Panc1 (cell line): ENCODE data around the gene GPR141.

Experiments
- POLR2AphosphoS5 ChIP-seq: IDR thresholded peaks from 2 replicates; pipeline ENCODE4 v1.6.1; 2012; ENCODE audit warnings: mild to moderate bottlenecking, low read depth, low read length, moderate library complexity
- SIN3A ChIP-seq: IDR thresholded peaks from 2 replicates; pipeline ENCODE4 v1.6.1; 2012; ENCODE audit warnings: low read depth, mild to moderate bottlenecking, low read length, moderate library complexity, borderline replicate concordance; ENCODE audit not compliant: insufficient read depth
- TCF7L2 ChIP-seq: IDR thresholded peaks from 2 replicates; pipeline ENCODE4 v1.6.1; 2011; ENCODE audit warnings: mild to moderate bottlenecking, low read depth, low read length, inconsistent platforms
- TF ChIP-seq, protein P1 (sequence below): fragments of 450-650 bp; IDR thresholded peaks from 2 replicates; pipeline ENCODE4 v1.5.1; 2017; ENCODE audit warnings: mild to moderate bottlenecking
- TF ChIP-seq, protein P2 (sequence below), 2 experiments: IDR thresholded peaks; 2 replicates each; pipeline ENCODE4 v1.6.1; 2011 to 2012; ENCODE audit warnings: low read depth in 2 of 2, control low read depth in 1 of 2, low read length in 1 of 2, mild to moderate bottlenecking in 1 of 2, moderate library complexity in 1 of 2; ENCODE audit not compliant: insufficient read depth in 1 of 2

DNA sequence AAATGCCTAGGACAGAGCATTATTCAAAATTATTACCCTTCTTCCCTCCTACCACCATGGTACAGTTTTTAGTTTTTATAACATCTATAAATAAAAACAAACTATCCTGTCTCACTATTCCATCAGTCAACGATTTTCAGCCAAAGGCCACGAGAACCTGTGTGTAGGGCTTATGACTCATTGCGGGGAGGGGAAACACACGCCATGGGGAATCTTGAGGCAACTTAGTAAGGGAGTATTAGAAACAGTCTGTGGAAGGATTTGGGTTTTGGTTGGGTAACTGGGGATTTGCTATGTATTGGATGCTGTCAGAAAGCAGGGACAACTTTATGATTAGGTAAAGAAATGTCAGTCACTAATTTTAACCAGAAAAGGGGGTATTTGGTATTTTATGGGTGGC is 14.7 kb downstream of the GPR141 start:
- no peak for TF ChIP-seq POLR2AphosphoS5
- TF ChIP-seq, protein P1, sequence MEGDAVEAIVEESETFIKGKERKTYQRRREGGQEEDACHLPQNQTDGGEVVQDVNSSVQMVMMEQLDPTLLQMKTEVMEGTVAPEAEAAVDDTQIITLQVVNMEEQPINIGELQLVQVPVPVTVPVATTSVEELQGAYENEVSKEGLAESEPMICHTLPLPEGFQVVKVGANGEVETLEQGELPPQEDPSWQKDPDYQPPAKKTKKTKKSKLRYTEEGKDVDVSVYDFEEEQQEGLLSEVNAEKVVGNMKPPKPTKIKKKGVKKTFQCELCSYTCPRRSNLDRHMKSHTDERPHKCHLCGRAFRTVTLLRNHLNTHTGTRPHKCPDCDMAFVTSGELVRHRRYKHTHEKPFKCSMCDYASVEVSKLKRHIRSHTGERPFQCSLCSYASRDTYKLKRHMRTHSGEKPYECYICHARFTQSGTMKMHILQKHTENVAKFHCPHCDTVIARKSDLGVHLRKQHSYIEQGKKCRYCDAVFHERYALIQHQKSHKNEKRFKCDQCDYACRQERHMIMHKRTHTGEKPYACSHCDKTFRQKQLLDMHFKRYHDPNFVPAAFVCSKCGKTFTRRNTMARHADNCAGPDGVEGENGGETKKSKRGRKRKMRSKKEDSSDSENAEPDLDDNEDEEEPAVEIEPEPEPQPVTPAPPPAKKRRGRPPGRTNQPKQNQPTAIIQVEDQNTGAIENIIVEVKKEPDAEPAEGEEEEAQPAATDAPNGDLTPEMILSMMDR, result no peak
- TF ChIP-seq, protein P2, sequence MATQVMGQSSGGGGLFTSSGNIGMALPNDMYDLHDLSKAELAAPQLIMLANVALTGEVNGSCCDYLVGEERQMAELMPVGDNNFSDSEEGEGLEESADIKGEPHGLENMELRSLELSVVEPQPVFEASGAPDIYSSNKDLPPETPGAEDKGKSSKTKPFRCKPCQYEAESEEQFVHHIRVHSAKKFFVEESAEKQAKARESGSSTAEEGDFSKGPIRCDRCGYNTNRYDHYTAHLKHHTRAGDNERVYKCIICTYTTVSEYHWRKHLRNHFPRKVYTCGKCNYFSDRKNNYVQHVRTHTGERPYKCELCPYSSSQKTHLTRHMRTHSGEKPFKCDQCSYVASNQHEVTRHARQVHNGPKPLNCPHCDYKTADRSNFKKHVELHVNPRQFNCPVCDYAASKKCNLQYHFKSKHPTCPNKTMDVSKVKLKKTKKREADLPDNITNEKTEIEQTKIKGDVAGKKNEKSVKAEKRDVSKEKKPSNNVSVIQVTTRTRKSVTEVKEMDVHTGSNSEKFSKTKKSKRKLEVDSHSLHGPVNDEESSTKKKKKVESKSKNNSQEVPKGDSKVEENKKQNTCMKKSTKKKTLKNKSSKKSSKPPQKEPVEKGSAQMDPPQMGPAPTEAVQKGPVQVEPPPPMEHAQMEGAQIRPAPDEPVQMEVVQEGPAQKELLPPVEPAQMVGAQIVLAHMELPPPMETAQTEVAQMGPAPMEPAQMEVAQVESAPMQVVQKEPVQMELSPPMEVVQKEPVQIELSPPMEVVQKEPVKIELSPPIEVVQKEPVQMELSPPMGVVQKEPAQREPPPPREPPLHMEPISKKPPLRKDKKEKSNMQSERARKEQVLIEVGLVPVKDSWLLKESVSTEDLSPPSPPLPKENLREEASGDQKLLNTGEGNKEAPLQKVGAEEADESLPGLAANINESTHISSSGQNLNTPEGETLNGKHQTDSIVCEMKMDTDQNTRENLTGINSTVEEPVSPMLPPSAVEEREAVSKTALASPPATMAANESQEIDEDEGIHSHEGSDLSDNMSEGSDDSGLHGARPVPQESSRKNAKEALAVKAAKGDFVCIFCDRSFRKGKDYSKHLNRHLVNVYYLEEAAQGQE (IDR thresholded peaks at IDR 0.05; ENCODE audit: insufficient read depth in 1 of 2, low read depth in 2 of 2, low read length in 1 of 2), result no peak
- TF ChIP-seq TCF7L2, result no peak
- TF ChIP-seq SIN3A, result no peak
